GM19023 (cell line): ENCODE data around the gene ALG12.
A peak's percentile ranks its signal among the peaks of the same experiment; 100 is the strongest.
"Not testable (repeated sequence)": the region's sequence is repeated elsewhere in the genome, so short reads cannot be mapped to it uniquely, and the experiment has no call there.

ENCODE experiments used
- ATAC-seq: cut with Tn5 transposase; IDR thresholded peaks from one replicate; pipeline ENCODE4 v1.9.1; 2021; ENCODE audit warnings: mild to moderate bottlenecking, moderate library complexity; ENCODE audit not compliant: unreplicated experiment

The ALG12 gene

GRCh38 chr22:49869086-49869830 lies 49.0 kb downstream of the ALG12 start:
- ATAC-seq = no peak

- no peak for ATAC-seq
Observed at GRCh38 chr22:49867303-49868265, 50.7 kb downstream of the ALG12 start.

- no peak for ATAC-seq
Observed at GRCh38 chr22:49866646-49867045, 51.6 kb downstream of the ALG12 start.

GRCh38 chr22:49866134-49866533 lies 52.1 kb downstream of the ALG12 start:
- ATAC-seq = no peak

- no peak for ATAC-seq
Observed at GRCh38 chr22:49865156-49865555, 53.1 kb downstream of the ALG12 start.

- no peak for ATAC-seq
Observed at GRCh38 chr22:49863931-49864330, 54.3 kb downstream of the ALG12 start.

GRCh38 chr22:49862496-49862776 lies 55.8 kb downstream of the ALG12 start:
- no peak for ATAC-seq

GRCh38 chr22:49861642-49862495 lies 56.4 kb downstream of the ALG12 start:
- ATAC-seq = no peak

GRCh38 chr22:49858827-49859226 lies 59.4 kb downstream of the ALG12 start:
- ATAC-seq = no peak

- no peak for ATAC-seq
Observed at GRCh38 chr22:49856766-49857618, 61.2 kb downstream of the ALG12 start.

GRCh38 chr22:49856343-49856742 lies 61.9 kb downstream of the ALG12 start:
- no peak for ATAC-seq

- no peak for ATAC-seq
Observed at GRCh38 chr22:49855251-49855911, 62.9 kb downstream of the ALG12 start.

- ATAC-seq = peak; percentile 9
Observed at GRCh38 chr22:49853981-49854831, 64.0 kb downstream of the ALG12 start.

- ATAC-seq = peak; percentile 76
Observed at GRCh38 chr22:49852898-49853894, 65.0 kb downstream of the ALG12 start, which contains the start of gene ZBED4. ZBED4 (plus strand) TSS chr22:49853844; CDS start chr22:49883663, 29,819 bp downstream.

- not testable (repeated sequence) for ATAC-seq
Observed at GRCh38 chr22:49852568-49852897, 65.7 kb downstream of the ALG12 start.

GRCh38 chr22:49850959-49851802 lies 67.1 kb downstream of the ALG12 start:
- ATAC-seq = no peak
